WTC11 (cell line): Measurements from ENCODE around the gene SLC25A41. TPM values are rescaled to one million over a fixed set of nuclear protein-coding genes. Genes with fewer than 3 reads are reported as not detected.

Experiments used
- ATAC-seq: fragments of 200-7000 bp; cut with Tn5 transposase; 2 replicates; pipeline ENCODE4 v1.10.0; 2021; ENCODE audit warnings: mild to moderate bottlenecking, moderate library complexity
- CTCF ChIA-PET: fragments of 300-600 bp; sonication (Branson Sonifier 250); formaldehyde crosslinking; loops from one replicate; lab custom pipeline; 2021; ENCODE audit warnings: antibody characterized with exemption; lab: Charles Lee
- POLR2A ChIA-PET: fragments of 350-600 bp; sonication (Branson Sonifier 250); formaldehyde crosslinking; loops from one replicate; lab custom pipeline; 2021; ENCODE audit warnings: antibody characterized with exemption; lab: Charles Lee
- DNase-seq: peaks from one replicate; pipeline ENCODE4 v3.0.0; 2021; ENCODE audit warnings: low spot score
- H3K27ac Mint-ChIP-seq: 2 replicates; pipeline ENCODE4 v1.8.0; 2021; ENCODE audit warnings: mixed read lengths
- H3K27me3 Mint-ChIP-seq: 2 replicates; pipeline ENCODE4 v1.8.0; 2021; ENCODE audit warnings: low read depth, mild to moderate bottlenecking, moderate library complexity, mixed read lengths
- H3K36me3 Mint-ChIP-seq: 2 replicates; pipeline ENCODE4 v1.8.0; 2021; ENCODE audit warnings: mixed read lengths
- H3K4me1 Mint-ChIP-seq: 2 replicates; pipeline ENCODE4 v1.8.0; 2022; ENCODE audit warnings: mixed read lengths
- H3K4me3 Mint-ChIP-seq: 2 replicates; pipeline ENCODE4 v1.8.0; 2021; ENCODE audit warnings: mild to moderate bottlenecking, moderate library complexity, mixed read lengths
- H3K9me3 Mint-ChIP-seq: 2 replicates; pipeline ENCODE4 v1.8.0; 2021; ENCODE audit warnings: mixed read lengths
- ATF1 ChIP-seq: sonication (generic); formaldehyde crosslinking; IDR thresholded peaks from 2 replicates; pipeline ENCODE4 v1.8.1; 2023; ENCODE audit warnings: mild to moderate bottlenecking, moderate library complexity, missing genetic modification reagents
- CREM ChIP-seq: sonication (generic); formaldehyde crosslinking; IDR thresholded peaks from 2 replicates; pipeline ENCODE4 v1.8.1; 2022; ENCODE audit warnings: mild to moderate bottlenecking, missing genetic modification reagents, moderate library complexity
- E2F4 ChIP-seq: sonication (generic); formaldehyde crosslinking; IDR thresholded peaks from 2 replicates; pipeline ENCODE4 v1.8.1; 2022; ENCODE audit warnings: low read depth, mild to moderate bottlenecking, moderate library complexity, missing genetic modification reagents, borderline replicate concordance
- ELF4 ChIP-seq: sonication (generic); formaldehyde crosslinking; IDR thresholded peaks from 2 replicates; pipeline ENCODE4 v1.8.1; 2022; ENCODE audit warnings: low read depth, mild to moderate bottlenecking, moderate library complexity, missing genetic modification reagents
- ERG ChIP-seq: fragments of 250-450 bp; sonication (Bioruptor Pico); IDR thresholded peaks from 2 replicates; pipeline ENCODE4 v1.8.0; 2021; ENCODE audit warnings: mild to moderate bottlenecking
- ETV6 ChIP-seq: sonication (generic); formaldehyde crosslinking; IDR thresholded peaks from 2 replicates; pipeline ENCODE4 v1.8.1; 2022; ENCODE audit warnings: mild to moderate bottlenecking, missing genetic modification reagents
- FOXP4 ChIP-seq: sonication (generic); formaldehyde crosslinking; IDR thresholded peaks from 2 replicates; pipeline ENCODE4 v1.8.0; 2022; ENCODE audit warnings: mild to moderate bottlenecking, missing genetic modification reagents
- GRHL2 ChIP-seq: fragments of 250-450 bp; sonication (Bioruptor Pico); IDR thresholded peaks from 2 replicates; pipeline ENCODE4 v1.8.0; 2022; ENCODE audit warnings: mild to moderate bottlenecking, moderate library complexity; ENCODE audit not compliant: insufficient replicate concordance, severe bottlenecking
- HMGXB4 ChIP-seq: sonication (generic); formaldehyde crosslinking; IDR thresholded peaks from 2 replicates; pipeline ENCODE4 v1.8.1; 2023; ENCODE audit warnings: mild to moderate bottlenecking, moderate library complexity, missing genetic modification reagents
- IRF2 ChIP-seq: sonication (generic); formaldehyde crosslinking; IDR thresholded peaks from 2 replicates; pipeline ENCODE4 v1.8.0; 2022; ENCODE audit warnings: low read depth, missing genetic modification reagents, borderline replicate concordance
- JAZF1 ChIP-seq: fragments of 250-450 bp; sonication (Bioruptor Pico); IDR thresholded peaks from 2 replicates; pipeline ENCODE4 v1.9.0; 2021; ENCODE audit warnings: moderate library complexity, mild to moderate bottlenecking, inconsistent platforms
- NFE2L1 ChIP-seq: sonication (generic); formaldehyde crosslinking; IDR thresholded peaks from 2 replicates; pipeline ENCODE4 v1.8.1; 2023; ENCODE audit warnings: missing genetic modification reagents
- NFYB ChIP-seq: sonication (generic); formaldehyde crosslinking; conservative IDR thresholded peaks from 2 replicates; pipeline ENCODE4 v1.8.0; 2022; ENCODE audit warnings: low read depth, missing genetic modification reagents
- NR1H2 ChIP-seq: sonication (generic); formaldehyde crosslinking; IDR thresholded peaks from 2 replicates; pipeline ENCODE4 v1.9.0; 2021; ENCODE audit warnings: mild to moderate bottlenecking, moderate library complexity, missing genetic modification reagents
- SOX15 ChIP-seq: fragments of 250-450 bp; sonication (Bioruptor Pico); IDR thresholded peaks from 2 replicates; pipeline ENCODE4 v1.9.0; 2021; ENCODE audit warnings: mild to moderate bottlenecking
- TEAD1 ChIP-seq: sonication (generic); formaldehyde crosslinking; IDR thresholded peaks from 2 replicates; pipeline ENCODE4 v1.8.0; 2022; ENCODE audit warnings: mild to moderate bottlenecking, missing genetic modification reagents
- USF2 ChIP-seq: sonication (generic); formaldehyde crosslinking; IDR thresholded peaks from 2 replicates; pipeline ENCODE4 v1.8.1; 2023; ENCODE audit warnings: mild to moderate bottlenecking, missing genetic modification reagents, moderate library complexity
- ZNF219 ChIP-seq: sonication (generic); formaldehyde crosslinking; IDR thresholded peaks from 2 replicates; pipeline ENCODE4 v1.8.0; 2023; ENCODE audit warnings: missing genetic modification reagents, mild to moderate bottlenecking, borderline replicate concordance
- ZNF317 ChIP-seq: sonication (generic); formaldehyde crosslinking; IDR thresholded peaks from 2 replicates; pipeline ENCODE4 v1.8.1; 2023; ENCODE audit warnings: low read depth, mild to moderate bottlenecking, moderate library complexity, missing genetic modification reagents, borderline replicate concordance
- ZNF671 ChIP-seq: fragments of 250-450 bp; sonication (Bioruptor Pico); IDR thresholded peaks from 2 replicates; pipeline ENCODE4 v1.8.0; 2021; ENCODE audit warnings: mild to moderate bottlenecking
- total RNA-seq: library from RNA; stranded (reverse); gene quantifications from 3 replicates; pipeline ENCODE4 v1.2.3, GENCODE V29; 2021
- TF ChIP-seq, protein P1 (sequence below): sonication (generic); formaldehyde crosslinking; IDR thresholded peaks from 2 replicates; pipeline ENCODE4 v1.8.0; 2022; ENCODE audit warnings: mild to moderate bottlenecking, missing genetic modification reagents
- TF ChIP-seq, protein P2 (sequence below): sonication (generic); formaldehyde crosslinking; IDR thresholded peaks from 2 replicates; pipeline ENCODE4 v1.8.0; 2023; ENCODE audit warnings: missing genetic modification reagents, mild to moderate bottlenecking, borderline replicate concordance

The SLC25A41 gene
- total RNA-seq, 1 experiment from 2014 or later: 0.35 TPM

GRCh38 chr19:6417713-6418561, 15.6 kb downstream of the SLC25A41 start (continued):
- TF ChIP-seq HMGXB4 (no peak), SOX15 (CRISPR knock-in tag) (no peak)

- Mint-ChIP-seq H3K4me1 (peaks cover 7% of the 10 kb centered on the region), H3K27ac (no peak overlapping the region), H3K27me3 (no peaks in the 10 kb centered on the region), H3K4me3 (no peak overlapping the region), H3K9me3 (no peaks in the 10 kb centered on the region), H3K36me3 (peaks cover 60% of the 10 kb centered on the region)
- TF ChIP-seq USF2 (CRISPR knock-in tag) (no peak), ETV6 (CRISPR knock-in tag) (no peak), JAZF1 (CRISPR knock-in tag) (no peak), NFE2L1 (CRISPR knock-in tag) (no peak), ATF1 (CRISPR knock-in tag) (no peak), FOXP4 (CRISPR knock-in tag) (no peak), ZNF219 (CRISPR knock-in tag) (no peak), ZNF671 (CRISPR knock-in tag) (no peak), ZNF317 (no peak), TEAD1 (CRISPR knock-in tag) (no peak), IRF2 (CRISPR knock-in tag) (no peak), GRHL2 (CRISPR knock-in tag) (no peak), CREM (CRISPR knock-in tag) (no peak), E2F4 (no peak), NR1H2 (CRISPR knock-in tag) (no peak), NFYB (CRISPR knock-in tag) (no peak), ERG (CRISPR knock-in tag) (no peak), ELF4 (CRISPR knock-in tag) (no peak)
- TF ChIP-seq, protein P1, sequence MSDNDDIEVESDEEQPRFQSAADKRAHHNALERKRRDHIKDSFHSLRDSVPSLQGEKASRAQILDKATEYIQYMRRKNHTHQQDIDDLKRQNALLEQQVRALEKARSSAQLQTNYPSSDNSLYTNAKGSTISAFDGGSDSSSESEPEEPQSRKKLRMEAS (CRISPR knock-in tag): no peak
- TF ChIP-seq, protein P2, sequence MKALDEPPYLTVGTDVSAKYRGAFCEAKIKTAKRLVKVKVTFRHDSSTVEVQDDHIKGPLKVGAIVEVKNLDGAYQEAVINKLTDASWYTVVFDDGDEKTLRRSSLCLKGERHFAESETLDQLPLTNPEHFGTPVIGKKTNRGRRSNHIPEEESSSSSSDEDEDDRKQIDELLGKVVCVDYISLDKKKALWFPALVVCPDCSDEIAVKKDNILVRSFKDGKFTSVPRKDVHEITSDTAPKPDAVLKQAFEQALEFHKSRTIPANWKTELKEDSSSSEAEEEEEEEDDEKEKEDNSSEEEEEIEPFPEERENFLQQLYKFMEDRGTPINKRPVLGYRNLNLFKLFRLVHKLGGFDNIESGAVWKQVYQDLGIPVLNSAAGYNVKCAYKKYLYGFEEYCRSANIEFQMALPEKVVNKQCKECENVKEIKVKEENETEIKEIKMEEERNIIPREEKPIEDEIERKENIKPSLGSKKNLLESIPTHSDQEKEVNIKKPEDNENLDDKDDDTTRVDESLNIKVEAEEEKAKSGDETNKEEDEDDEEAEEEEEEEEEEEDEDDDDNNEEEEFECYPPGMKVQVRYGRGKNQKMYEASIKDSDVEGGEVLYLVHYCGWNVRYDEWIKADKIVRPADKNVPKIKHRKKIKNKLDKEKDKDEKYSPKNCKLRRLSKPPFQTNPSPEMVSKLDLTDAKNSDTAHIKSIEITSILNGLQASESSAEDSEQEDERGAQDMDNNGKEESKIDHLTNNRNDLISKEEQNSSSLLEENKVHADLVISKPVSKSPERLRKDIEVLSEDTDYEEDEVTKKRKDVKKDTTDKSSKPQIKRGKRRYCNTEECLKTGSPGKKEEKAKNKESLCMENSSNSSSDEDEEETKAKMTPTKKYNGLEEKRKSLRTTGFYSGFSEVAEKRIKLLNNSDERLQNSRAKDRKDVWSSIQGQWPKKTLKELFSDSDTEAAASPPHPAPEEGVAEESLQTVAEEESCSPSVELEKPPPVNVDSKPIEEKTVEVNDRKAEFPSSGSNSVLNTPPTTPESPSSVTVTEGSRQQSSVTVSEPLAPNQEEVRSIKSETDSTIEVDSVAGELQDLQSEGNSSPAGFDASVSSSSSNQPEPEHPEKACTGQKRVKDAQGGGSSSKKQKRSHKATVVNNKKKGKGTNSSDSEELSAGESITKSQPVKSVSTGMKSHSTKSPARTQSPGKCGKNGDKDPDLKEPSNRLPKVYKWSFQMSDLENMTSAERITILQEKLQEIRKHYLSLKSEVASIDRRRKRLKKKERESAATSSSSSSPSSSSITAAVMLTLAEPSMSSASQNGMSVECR: no peak
- DNase-seq: no peak
- ATAC-seq: no peak
- POLR2A ChIA-PET: no interaction called here
- CTCF ChIA-PET: interaction anchor here (0.5 to 1.4 kb wide), 6 partner anchors 9 to 198 kb away, joined by 3 to 7 read pairs (median 3); partner anchors contain the start of genes CRB3 and GTF2F1
These were observed 16.7 kb downstream of the SLC25A41 start for GRCh38 chr19:6416658-6417405.
